Measurements from ENCODE around the gene CLN5.

The CLN5 gene

DNA sequence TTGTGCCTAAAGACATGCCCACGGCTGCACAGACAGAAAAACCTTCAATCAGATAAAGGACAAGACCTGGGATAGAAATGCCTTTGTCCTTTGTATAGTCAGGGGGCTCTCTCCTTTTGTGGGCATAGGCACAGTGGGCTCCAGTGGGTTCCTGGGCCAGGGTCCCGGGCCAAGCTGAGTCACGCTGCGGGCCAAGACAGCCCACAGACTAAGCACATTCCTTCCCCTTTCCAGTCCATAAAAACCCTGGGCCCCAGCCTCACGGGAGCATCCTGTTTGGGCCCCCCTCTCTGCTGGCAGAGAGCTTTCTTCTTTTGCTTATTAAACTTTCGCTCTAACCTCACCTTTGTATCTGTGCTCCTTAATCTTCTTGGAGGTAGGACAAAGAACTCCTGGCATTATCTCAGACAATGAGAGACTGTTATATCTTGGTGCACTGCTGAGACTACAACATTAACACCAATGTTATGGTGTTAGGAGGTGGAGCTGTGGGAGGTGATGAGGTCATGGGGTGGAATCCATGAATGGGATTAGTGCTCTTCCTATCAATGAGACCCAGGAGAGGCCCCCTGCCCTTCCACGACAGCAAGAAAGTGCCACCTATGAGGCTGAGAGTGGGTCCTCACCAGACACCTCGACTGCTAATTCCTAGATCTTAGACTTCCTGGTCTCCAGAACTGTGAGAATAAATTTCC, 55.9 kb downstream of the CLN5 start:
- no peak overlapping the region for H3K4me3 ChIP-seq (ENCODE audit: low read depth, low read length)
- TF ChIP-seq, protein P1, sequence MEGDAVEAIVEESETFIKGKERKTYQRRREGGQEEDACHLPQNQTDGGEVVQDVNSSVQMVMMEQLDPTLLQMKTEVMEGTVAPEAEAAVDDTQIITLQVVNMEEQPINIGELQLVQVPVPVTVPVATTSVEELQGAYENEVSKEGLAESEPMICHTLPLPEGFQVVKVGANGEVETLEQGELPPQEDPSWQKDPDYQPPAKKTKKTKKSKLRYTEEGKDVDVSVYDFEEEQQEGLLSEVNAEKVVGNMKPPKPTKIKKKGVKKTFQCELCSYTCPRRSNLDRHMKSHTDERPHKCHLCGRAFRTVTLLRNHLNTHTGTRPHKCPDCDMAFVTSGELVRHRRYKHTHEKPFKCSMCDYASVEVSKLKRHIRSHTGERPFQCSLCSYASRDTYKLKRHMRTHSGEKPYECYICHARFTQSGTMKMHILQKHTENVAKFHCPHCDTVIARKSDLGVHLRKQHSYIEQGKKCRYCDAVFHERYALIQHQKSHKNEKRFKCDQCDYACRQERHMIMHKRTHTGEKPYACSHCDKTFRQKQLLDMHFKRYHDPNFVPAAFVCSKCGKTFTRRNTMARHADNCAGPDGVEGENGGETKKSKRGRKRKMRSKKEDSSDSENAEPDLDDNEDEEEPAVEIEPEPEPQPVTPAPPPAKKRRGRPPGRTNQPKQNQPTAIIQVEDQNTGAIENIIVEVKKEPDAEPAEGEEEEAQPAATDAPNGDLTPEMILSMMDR (IDR thresholded peaks at IDR 0.05; ENCODE audit: low read depth, low read length, missing control alignments): no peak
- in situ Hi-C loops (cut with HindIII; ENCODE audit: low pct_ligation_motif_present, low sequenced_read_pairs): no loop called here
- DNase-seq: no peak
- H3K36me3 ChIP-seq (replicated peaks): no peaks in the 10 kb centered on the region
- H3K27me3 ChIP-seq (replicated peaks): no peaks in the 10 kb centered on the region
- H3K27ac ChIP-seq: no peak overlapping the region

DNA sequence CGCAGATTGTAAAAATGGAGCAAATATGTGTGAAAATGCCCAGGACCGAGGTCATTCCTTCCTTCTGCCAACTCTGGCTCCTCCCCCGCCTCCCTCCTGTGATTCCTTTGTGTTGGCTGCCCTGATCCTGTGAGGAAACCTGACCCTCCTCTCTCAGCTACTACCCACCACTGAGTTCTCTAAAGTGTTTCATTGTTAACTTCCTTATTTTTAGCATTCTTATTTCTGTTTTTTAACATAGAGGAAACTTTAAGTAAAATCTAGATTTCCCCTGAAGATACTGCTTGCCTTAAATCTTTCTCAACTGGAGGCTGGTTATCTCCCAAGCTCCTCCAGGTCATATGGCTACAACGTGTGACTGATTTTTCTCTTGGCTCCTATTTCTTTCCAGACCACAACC, 56.8 kb downstream of the CLN5 start:
- TF ChIP-seq, protein P1 (IDR thresholded peaks at IDR 0.05; ENCODE audit: low read depth, low read length, missing control alignments): no peak
- in situ Hi-C loops (cut with HindIII; ENCODE audit: low pct_ligation_motif_present, low sequenced_read_pairs): no loop called here
- no peak for DNase-seq
- H3K27me3 ChIP-seq (replicated peaks): no peaks in the 10 kb centered on the region
- no peak overlapping the region for H3K4me3 ChIP-seq (ENCODE audit: low read depth, low read length)
- H3K27ac ChIP-seq: no peak overlapping the region
- H3K36me3 ChIP-seq (replicated peaks): no peaks in the 10 kb centered on the region

DNA sequence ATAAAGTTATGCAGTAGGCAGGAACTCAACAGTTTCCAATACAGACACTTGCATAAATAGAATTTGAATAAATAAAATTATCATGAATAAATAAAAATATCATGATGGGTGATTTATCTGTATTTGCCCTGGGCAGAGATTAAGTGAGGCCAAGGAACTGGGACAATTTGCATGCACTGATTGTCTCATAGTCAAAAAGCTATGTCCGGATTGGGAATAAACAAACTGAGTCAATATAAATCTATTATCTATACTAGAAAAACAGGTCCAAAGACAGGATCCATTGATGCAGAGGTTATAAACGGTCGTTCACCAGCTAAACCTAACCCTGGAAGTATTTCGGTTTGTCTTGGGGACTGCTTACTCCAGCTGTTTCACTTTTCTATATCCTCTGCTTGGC, 61.3 kb downstream of the CLN5 start:
- no peak overlapping the region for H3K27ac ChIP-seq
- H3K36me3 ChIP-seq (replicated peaks): peaks cover 14% of the 10 kb centered on the region
- no peak overlapping the region for H3K4me3 ChIP-seq (ENCODE audit: low read depth, low read length)
- no peaks in the 10 kb centered on the region for H3K27me3 ChIP-seq (replicated peaks)
- DNase-seq: no peak
- TF ChIP-seq, protein P1 (IDR thresholded peaks at IDR 0.05; ENCODE audit: low read depth, low read length, missing control alignments): no peak
- in situ Hi-C loops (cut with HindIII; ENCODE audit: low pct_ligation_motif_present, low sequenced_read_pairs): no loop called here
